GM11168 (cell line): ENCODE results near the gene CXCR5.

Experiments
- in situ Hi-C: fragments of 300-500 bp; cut with MboI; formaldehyde crosslinking; loops from one replicate; pipeline ENCODE4 v1.12.0; 2022; ENCODE audit warnings: low sequenced_read_pairs; ENCODE audit not compliant: unreplicated experiment

CXCR5 gene

DNA sequence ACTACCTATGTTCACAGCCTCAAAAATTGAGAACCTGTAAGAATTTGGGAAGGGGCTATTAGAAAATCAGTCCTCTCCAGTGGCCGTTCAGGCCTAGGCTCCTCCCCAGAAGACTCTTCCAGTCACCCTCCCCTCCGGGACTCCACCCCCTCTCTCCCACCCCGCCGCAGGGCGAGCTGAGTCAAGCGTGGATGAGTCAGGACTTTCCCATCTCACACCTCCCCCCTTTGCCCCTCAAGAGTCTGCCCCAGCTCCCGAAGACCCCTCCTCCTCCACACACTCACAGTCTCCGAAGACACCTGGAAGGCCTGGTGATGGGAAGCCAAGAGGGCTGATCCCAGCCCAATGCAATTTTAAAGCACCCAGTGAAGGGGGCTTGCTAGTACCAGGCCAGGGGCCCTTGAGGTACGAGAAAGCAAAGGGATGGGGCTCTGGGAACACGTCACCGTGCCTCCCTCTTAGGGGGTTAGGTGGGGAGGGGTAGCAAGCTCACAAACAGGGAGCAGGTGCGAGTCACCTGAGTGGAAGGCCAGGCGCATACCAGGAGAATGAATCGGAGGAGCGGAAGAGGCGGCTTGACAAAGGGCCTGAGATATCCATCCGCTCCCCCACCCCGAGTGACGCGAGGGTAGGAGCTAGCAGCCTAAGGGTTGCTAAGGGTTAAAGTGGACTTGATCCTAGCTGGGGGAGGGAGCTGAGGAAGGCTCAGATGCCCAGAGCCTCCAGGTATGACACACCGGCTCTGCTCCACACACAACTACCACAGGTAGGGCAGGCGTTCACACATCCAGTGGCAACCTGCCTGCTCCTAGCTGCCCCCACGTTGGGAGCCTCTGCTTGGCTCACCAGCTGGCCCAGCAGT, 28.4 kb downstream of the CXCR5 start:
- in situ Hi-C loops: no loop called here

DNA sequence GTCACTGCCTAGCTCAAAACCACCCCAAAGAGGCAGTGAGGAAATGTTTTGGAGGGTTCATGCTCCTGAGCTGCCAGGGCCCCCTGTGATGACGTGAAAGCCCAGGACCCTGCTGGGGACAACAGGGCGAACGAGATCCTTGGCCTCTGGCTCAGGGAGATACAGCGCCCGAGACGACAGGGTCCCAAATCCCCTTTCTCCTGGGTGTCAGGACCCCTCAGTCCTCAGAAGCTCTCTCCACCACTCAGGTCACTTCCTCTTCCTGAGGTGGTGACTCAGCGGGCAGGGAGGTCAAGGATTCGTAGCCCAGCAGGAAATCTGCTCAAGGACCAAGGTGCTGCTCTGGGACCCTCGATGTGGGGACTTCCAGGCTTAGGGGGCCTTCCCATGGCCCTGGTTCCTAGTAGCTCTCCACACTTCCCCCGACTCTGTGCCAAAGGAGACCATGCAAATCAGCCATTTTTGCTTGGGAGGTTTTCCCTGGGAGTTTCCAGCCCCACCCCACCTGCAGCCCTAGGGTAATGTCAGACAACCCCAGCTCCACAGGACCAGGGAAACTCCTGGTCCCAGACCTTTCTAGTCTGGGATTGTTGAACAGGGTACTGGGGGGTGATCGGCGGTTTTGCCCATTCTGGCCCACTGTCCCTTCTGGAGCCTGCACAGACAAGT, 29.2 kb downstream of the CXCR5 start:
- in situ Hi-C loops: no loop called here

DNA sequence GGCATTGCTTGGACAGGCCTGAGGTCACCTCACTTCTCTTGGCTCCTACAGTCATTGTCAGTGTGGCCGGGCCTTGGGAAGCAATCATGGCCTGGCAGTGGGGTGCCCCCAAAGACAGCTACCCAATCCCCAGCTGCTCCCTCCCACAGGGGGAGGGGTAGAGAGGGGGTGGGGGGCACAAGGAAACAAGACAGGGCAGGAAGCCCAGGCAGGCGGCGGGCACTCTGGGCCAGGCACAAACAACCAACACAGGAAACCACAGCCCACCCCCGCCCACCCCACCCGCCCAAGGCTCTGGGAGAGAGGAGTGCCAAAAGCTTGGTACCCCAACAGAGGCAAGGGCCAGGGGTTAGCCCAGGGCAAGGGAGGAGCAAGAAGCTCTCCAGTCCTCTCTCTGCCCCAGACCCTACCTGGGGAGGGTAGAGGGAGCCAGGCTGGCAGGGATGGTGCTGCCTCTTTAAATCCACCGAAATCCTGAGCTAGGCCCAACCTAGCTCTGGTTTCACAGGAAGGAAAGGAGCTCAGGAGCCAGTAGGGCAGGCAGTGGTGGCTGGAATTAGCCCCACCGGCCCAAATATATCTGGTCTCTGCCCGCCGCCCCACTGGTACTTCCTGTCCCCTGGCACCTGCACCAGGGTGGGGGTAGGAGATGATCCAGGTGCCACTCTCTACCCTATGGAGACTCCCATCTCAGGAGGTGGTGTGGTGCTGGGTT, 29.9 kb downstream of the CXCR5 start:
- in situ Hi-C loops: no loop called here

DNA sequence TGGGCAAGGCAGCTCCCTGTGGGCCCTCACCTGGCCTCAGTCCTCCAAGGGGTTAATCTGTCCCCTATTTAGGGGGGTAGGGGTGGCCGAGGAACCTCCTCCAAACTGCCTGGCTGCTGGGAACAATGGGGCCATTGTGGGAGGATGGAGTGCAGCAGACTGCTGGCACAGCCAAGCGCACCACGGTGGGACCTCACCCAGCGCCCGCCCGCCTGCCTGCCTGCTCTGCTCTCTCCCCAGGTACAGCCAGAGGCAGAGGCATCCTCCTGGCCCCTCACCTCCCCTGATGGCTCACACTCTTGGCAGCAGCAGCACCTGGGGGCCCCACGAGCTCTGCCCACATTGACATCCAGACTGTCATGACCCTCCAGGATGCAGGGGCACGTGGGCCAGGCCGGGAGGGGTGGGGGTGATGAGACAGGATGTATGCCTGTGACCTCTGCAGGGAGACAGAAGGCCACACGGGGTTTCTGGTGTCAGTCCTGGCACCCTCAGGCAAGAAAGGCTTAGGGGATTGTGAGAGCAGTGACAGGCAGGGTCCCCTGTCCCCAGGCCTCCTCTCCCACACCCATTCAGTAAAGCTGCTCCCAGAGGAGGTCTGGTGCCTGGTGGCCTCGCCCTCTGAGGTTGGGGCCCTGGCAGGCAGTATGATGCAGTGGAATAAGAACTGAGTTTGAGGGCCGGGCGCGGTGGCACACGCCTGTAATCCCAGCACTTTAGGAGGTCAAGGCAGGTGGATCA, 30.7 kb downstream of the CXCR5 start:
- in situ Hi-C loops: no loop called here

DNA sequence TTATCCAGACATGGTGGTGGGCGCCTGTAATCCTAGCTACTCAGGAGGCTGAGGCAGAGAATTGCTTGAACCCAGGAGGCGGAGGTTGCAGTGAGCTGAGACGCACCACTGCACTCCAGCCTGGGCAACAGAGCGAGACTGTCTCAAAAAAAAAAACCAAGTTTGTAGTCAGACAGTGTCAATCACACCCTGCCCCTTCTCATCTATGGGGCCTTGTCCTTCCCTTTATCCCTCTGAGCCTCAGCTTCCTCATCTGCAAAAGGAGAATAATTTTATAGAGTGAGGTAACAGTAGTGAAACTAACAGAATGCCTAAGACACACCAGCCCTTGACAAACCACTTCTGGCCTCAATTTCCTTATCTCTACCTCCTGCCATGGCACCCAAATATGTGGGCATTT, 31.3 kb downstream of the CXCR5 start:
- in situ Hi-C loops: no loop called here

DNA sequence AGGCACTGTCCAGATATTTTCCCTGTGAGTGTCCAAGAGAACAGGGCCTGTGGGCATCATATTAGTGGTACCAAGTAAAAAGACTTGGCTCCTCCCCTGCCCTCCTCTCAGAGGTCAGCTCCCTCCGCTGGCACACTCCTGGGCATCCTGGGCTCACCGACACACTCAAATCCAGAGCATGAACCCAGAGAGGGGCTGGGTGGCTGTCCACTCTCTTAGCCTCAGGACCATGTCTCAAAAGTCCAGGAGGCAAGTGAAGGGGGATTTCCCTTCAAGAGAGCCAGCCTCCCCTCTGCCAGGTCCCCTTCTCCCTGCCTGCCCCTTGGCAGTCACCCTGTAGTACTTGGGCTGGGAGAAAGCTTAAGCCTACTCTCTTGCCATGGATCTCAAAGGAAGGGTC, 31.7 kb downstream of the CXCR5 start:
- in situ Hi-C loops: no loop called here

DNA sequence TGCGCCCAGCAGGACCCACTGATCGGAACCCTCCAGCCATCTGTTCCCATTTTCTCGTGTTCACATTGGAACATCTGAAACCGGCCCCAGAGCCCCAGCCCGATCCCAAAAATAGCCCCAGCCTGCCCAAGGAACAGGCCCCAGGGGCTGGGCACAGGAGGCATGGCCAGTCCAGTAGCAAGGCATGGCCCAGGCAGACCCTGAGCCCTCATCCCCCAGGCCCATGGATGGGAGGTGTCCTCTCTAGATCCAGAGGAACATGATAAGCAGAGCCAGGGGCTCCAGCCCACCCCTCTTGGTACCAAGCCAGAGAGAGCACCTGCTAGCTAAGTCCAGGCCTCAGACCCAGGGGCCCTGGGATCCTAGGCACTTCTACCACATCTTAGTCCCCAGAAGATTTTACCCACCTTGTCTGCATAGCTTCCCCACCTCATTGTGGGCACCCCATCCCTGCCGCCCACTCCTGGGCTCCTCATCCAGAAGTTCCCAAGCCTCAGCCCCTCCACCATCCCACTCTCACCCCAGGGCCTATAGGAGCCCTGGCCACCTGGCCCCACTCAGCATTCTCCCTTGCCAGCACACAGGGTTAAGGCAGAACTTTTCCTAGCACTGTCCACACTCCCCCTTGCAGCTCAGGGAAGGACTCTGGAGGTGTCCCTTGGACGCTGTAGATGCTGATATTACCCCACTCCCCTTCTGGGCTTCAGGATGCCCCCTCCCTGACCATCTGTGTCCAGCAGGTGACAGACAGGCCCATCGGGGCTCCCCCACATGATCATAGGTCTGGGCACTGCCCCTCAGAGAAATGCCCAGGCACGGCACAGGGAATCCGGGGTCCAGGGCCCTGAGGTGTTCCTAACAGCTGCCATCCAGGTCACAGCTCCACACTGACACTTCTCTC, 32.5 kb downstream of the CXCR5 start:
- in situ Hi-C loops: no loop called here

DNA sequence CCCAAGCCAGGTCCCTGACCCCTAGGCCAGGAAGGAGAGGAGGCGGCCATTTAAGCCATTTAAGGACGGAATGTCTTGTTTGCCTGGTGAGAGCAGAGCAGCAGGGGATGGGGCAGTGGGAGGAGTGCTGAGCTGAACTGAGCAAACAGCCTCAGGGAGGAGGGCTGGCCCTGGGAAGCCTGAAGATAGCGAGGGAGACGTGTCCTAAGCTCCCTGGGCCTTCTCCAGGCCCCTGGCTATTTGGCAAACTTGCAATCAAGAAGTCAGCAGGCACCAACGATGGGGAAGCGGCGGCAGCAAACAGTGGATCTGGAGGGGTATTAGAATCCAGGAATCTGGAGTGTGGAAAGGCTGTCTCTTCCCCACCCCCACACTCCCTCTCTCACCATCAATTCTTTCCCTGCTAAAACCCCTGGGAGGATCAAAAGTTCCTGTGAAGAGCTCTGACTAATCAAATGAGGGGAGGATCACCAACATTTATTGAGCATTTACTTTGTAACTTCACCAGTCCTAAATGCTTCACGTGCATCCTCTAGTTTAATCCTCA, 33.2 kb downstream of the CXCR5 start:
- in situ Hi-C loops: no loop called here

DNA sequence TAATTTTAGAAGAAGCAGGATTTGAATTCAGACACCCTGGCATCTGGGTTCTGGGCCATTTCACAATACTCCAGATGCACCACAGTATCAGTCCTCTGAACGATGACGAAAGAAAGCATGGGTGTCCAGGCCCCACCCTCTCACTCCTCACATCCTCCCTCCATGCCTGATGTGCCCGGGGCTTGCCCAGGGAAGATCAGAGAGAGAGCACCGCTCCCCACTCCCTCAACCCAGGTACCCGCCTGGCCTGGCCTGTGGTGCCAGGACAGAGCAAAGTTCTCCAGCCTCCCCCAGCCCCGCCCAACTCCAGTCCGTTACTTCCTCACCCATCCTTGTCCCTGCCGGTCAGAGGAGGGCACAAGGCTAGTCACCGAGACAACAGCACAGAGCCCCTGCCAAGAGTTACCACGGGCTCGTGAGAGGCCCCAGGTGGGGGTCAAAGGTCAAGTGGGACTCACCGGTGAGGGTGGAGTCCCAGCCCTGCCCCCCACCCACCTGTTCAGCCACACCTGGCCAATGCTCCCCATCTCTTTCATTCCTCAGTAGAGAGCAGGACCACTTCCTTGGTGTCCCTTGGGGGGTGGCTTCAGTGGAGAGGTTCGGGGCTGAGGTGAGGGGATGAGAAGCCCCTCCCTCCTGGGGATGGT, 33.9 kb downstream of the CXCR5 start:
- in situ Hi-C loops: no loop called here

DNA sequence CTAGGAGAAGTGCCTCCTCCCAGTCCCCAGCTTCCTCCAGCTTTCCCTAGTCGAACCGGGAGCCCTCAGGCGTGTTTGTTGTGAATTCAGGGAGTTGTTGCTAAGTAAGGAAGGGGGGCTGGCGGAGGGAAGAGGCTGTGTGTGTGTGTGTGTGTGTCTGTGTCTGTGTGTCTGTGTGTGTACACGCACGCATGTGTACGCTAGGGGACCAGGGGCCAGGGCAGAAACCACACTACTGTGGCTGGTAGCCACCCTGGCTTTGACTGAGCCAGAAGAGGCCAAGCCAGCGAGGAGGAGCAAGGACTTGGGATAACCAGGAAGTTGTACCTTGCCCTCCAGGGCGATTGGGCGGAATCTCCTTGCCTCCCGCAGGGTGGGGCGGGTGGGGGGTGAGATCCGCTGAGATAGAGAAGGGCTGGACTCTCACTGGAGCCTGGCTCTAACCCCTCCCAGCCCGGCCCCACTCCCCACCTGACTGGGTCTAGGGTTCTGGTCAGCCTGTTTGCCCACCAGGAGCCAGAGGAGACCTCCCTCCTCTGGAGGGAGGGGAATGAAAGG, 34.5 kb downstream of the CXCR5 start:
- in situ Hi-C loops: no loop called here

DNA sequence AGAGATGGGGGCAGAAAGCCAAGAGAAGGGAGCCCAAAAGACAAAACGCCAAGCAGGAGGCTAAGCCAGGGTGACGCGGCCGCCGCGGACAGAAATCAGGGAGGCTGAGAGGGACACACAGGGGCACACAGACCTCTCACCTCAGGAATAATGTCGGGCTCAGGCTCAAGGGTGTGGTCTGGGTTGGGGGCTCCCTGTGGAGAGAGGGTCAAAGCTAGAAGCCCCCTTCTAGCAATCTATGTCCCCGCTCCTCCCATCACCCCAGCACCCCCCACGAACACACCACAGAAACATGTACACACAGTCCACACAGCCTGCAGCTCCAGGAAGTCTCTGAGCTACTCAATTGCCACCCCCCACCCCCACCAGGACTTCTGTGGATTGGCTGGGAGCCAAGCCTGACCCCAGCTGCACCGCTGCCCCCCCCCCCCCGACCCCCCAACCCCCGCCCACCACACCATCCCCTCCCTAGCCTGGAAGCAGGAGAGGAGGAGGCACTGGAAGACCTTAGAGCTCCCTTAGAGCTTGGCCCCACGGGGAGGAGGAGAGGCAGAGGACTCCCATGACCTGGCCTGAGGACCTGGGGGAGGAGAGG, 35.1 kb downstream of the CXCR5 start:
- in situ Hi-C loops: no loop called here

DNA sequence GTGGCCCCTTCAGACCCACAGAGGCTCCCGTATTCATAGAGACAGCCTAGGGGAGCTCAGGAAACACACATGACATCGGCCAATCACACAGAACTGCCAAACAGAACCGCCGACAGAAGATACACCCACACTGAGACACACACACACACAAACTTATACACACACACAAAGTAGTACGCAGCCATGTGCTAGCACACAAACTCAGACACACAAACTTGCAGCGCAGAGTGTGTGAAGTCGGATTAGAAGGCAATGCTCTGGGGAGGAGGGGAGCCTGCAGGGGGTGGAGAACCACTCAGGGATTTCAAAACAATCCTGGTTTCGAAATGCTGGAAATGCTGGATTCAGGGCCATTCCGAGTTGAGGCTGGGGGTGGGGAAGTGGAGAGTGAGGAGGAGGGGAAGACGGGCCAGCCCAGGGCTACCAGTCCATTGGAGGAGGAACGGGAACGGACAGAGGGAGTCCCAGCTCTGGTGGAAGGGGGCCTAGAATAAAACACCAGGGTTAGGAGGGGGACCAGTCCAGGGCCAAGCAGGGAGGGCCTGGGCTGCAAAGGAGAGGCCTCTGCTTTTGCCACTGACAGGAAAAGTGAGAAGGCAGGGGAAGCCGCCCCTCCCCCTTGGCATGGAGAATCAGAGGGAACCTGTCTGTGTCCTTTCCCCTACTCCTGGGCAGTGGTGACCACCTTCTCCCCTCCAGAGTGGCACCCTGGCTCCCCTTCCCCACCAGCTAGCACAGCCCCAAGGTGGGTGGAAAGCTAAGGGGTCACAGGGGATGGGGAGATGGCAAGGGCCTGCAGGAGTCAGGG, 37.6 kb downstream of the CXCR5 start:
- in situ Hi-C loops: no loop called here

DNA sequence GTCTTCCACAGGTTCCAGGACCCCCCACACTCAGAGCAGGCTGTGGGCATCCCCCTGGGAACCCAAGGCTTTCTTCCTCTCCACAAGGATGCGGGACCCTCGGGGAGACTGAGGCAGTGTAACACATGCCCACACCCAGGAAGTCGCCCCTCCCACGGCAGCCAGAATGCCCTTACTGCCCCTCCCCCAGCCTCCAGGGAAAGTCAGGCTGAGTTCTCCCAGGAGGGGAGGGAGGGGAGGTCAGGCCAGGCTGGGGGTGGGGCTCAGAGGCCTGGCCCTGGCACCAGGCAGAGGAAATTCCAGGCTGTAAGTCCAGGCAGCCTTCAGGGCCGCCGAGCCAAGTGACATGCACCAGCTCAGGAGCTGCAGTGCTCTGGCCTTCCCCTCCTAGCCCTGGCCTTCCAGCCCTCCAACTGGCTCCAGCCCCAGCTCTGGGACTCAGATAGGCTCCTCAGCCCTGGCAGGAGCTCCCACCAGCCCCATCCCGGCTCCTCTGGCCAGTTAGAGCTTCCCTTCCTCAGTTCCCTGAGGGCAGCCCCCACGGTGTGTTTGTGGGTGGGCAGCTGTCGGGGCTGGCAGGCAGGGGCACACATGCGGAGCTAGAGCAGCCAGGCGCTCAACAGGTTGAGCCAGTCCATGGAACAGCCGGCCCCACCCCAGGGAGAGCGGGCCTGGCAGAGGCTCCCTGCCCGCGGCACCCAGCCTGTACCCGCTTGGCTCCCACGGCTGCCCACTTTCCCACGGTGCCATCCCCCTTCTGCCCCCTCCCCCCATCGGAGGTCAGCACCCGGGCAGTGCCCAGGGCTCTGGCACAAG, 38.4 kb downstream of the CXCR5 start:
- in situ Hi-C loops: no loop called here

DNA sequence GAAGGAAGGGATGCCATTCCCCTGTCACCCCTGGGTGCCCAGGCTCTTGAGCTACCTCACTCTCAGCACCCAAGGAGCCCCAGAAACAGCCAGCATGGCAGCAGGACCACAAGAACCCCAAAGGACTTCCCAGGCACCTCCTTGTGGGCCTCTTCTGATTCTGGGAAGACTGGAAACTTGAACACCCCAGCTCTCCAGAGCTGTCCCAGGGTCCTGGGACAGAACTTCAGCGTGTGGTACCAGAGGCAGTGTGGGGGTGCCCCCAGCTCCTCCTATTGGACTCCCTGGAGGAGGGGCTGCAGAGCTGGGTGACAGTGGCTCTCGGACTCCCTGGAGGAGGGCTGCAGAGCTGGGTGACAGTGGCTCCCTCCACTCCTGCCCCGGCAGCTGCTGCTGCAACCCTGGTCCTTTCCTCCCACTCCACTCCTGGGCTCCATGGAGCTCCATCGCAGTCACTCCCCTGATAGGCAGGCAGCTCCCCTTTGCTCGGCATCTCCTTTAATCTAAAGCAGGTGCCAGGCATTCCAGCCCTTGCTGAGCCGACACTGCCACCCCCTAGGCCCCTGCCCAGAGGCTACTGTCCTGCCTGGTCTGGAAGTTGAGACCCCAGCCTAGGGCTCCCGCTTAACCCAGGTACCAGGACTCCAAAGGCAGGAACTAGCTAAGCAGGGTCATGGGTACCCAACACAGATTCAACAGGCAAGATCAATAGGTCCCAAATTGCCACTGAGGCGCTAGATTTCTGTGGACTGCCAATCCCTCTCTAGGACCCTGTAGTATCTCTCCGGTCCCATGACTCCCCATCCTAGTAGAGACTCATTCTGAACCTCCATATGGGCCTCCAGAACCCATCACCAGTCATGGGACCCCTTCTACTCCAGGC, 39.3 kb downstream of the CXCR5 start:
- in situ Hi-C loops: no loop called here

DNA sequence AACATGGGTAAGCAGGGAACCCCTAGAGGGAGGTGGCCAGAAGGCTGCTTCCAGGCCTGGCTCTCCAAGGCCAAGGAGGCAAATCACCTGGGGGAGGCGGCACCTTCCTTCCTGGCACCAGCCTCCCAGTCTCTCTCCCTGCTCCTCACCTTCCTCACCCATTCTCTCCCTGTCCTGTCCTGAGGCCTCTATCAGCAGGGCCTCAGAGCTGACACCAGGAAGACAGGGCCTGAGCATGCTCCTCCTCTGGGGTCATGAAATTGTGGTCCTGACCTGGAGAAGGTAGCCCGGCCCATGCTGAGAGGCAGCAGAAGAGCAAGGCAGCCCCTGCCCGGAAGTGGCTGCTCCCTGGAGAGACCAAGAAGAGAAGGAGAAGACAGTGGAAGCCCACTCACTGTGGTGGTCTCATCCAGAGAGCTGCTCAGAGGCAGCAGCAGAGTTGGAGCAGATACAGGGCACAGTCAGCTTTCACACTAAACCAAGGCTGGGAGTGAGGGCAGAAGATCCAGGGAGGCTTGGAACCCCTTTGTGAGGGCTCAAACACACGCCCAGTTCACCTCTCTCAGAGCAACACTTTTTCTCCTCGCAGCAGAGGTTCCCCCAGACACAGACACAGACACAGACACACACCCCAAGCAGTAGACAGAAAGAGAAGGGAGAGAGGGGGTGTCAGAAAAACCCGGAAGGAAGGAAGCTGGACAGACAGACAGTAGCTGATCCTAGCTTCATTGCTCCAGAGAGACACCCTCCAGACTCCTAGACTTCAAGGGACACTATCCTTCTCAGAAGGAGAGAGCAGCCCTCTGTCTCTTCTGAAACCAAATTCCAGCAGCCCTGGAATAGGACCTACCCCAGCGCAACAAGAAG, 40.3 kb downstream of the CXCR5 start:
- in situ Hi-C loops: no loop called here
